HCT116 (cell line): ENCODE data around the gene MYCN. TPM values are rescaled to one million over a fixed set of nuclear protein-coding genes. Genes with fewer than 3 reads are reported as not detected.

Source experiments
- ATAC-seq: fragments of 200-7000 bp; cut with Tn5 transposase; 2 replicates; pipeline ENCODE4 v1.9.1; 2020; ENCODE audit warnings: mild to moderate bottlenecking, moderate library complexity
- BruUV-seq: library from RNA; stranded (reverse); fragments of 400-500 nt; replicated peaks from 2 replicates; lab custom pipeline; 2021; lab: Mats Ljungman, UMichigan
- CTCF ChIA-PET: fragments of 300-600 bp; sonication (Branson Sonifier 250); formaldehyde crosslinking; loops from one replicate; lab custom pipeline; 2021; ENCODE audit warnings: antibody characterized with exemption; lab: Charles Lee
- POLR2A ChIA-PET: fragments of 300-600, 350-600 bp; sonication (Branson Sonifier 250); formaldehyde crosslinking; loops from one replicate; lab custom pipeline; 2021; ENCODE audit warnings: antibody characterized with exemption; lab: Charles Lee
- RAD21 ChIA-PET, 2 experiments: fragments of 300-600 bp; sonication (Branson Sonifier 250); formaldehyde crosslinking; loops; one replicate each; lab custom pipeline; 2023; ENCODE audit warnings: low total read pairs in 2 of 2; ENCODE audit not compliant: uncharacterized antibody in 2 of 2, unreplicated experiment in 2 of 2, low non-redundant PET in 1 of 2; lab: Charles Lee
- DNase-seq: peaks from one replicate; pipeline ENCODE4 v3.0.0-alpha.2; 2010; ENCODE audit warnings: low read depth, low spot score
- H2AFZ ChIP-seq: fragments of 200-600 bp; shearing (Covaris generic), sonication (generic); 2 replicates; pipeline ENCODE4 v1.6.1; 2017; ENCODE audit warnings: low read depth, mixed run types, mixed read lengths, antibody characterized with exemption, low read length; ENCODE audit not compliant: poor library complexity, severe bottlenecking
- H3K27ac ChIP-seq: 2 replicates; pipeline ENCODE4 v1.5.1; 2012; ENCODE audit warnings: low read depth, low read length
- H3K27me3 ChIP-seq: fragments of 200-600 bp; sonication (generic); 2 replicates; pipeline ENCODE4 v1.6.1; 2016; ENCODE audit warnings: mixed run types, low read length, mixed read lengths; ENCODE audit not compliant: insufficient read depth
- H3K36me3 ChIP-seq, 2 experiments: fragments of 200-500 bp in 1 of 2; fragments of 200-600 bp in 1 of 2; sonication (Bioruptor generic) in 1 of 2; sonication (generic) in 1 of 2; 2 replicates each; pipeline versions ENCODE4 v1.5.1 to v1.6.1; 2014 to 2016; ENCODE audit warnings: low read length in 2 of 2, inconsistent platforms in 1 of 2, mixed read lengths in 1 of 2, mixed run types in 1 of 2; ENCODE audit not compliant: insufficient read depth in 2 of 2, control insufficient read depth in 1 of 2
- H3K4me1 ChIP-seq, 2 experiments: fragments of 200-600 bp in 1 of 2; sonication (generic) in 1 of 2; 2 replicates each; pipeline versions ENCODE4 v1.5.1 to v1.6.1; 2012 to 2017; ENCODE audit warnings: low read length in 2 of 2, inconsistent platforms in 1 of 2, mild to moderate bottlenecking in 1 of 2, mixed read lengths in 1 of 2, mixed run types in 1 of 2, moderate library complexity in 1 of 2; ENCODE audit not compliant: insufficient read depth in 2 of 2, control insufficient read depth in 1 of 2
- H3K4me2 ChIP-seq: fragments of 200-600 bp; sonication (generic); 2 replicates; pipeline ENCODE4 v1.6.1; 2017; ENCODE audit warnings: mixed run types, low read length, mixed read lengths
- H3K4me3 ChIP-seq, 2 experiments: fragments of 200-600 bp in 1 of 2; sonication (generic) in 1 of 2; replicated peaks in 1 of 2; 2 replicates each; pipeline ENCODE4 v1.5.1; 2011 to 2016; ENCODE audit warnings: low read length in 2 of 2, control low read depth in 1 of 2, low read depth in 1 of 2, mild to moderate bottlenecking in 1 of 2, mixed read lengths in 1 of 2, mixed run types in 1 of 2
- H3K79me2 ChIP-seq: fragments of 200-600 bp; sonication (generic); 2 replicates; pipeline ENCODE4 v1.6.1; 2017; ENCODE audit warnings: mild to moderate bottlenecking, mixed run types, low read length, moderate library complexity, mixed read lengths; ENCODE audit not compliant: insufficient read depth
- H3K9ac ChIP-seq: fragments of 200-600 bp; sonication (generic); 2 replicates; pipeline ENCODE4 v1.6.1; 2016; ENCODE audit warnings: low read length, mixed read lengths
- H3K9me2 ChIP-seq: fragments of 200-600 bp; sonication (generic), shearing (Covaris generic); 2 replicates; pipeline ENCODE4 v1.6.1; 2017; ENCODE audit warnings: mixed run types, mild to moderate bottlenecking, moderate library complexity; ENCODE audit not compliant: insufficient read depth
- H3K9me3 ChIP-seq, 2 experiments: fragments of 200-500 bp in 1 of 2; fragments of 200-600 bp in 1 of 2; sonication (Bioruptor generic) in 1 of 2; sonication (generic) in 1 of 2; 2 replicates each; pipeline ENCODE4 v1.6.1; 2014 to 2017; ENCODE audit warnings: low read length in 2 of 2, mixed read lengths in 2 of 2, inconsistent platforms in 1 of 2, low read depth in 1 of 2, mild to moderate bottlenecking in 1 of 2, mixed run types in 1 of 2, moderate library complexity in 1 of 2; ENCODE audit not compliant: control insufficient read depth in 1 of 2, insufficient read depth in 1 of 2
- H4K20me1 ChIP-seq: fragments of 200-600 bp; sonication (generic), shearing (Covaris generic); 2 replicates; pipeline ENCODE4 v1.6.1; 2017; ENCODE audit warnings: mixed run types, mild to moderate bottlenecking, moderate library complexity; ENCODE audit not compliant: insufficient read depth
- EZH2 ChIP-seq: fragments of 200-600 bp; sonication (generic); IDR thresholded peaks from 2 replicates; pipeline ENCODE4 v1.6.1; 2017; ENCODE audit warnings: antibody characterized with exemption, mixed run types
- FOSL1 ChIP-seq: IDR thresholded peaks from 2 replicates; pipeline ENCODE4 v1.6.1; 2012; ENCODE audit warnings: low read depth
- POLR2AphosphoS5 ChIP-seq: IDR thresholded peaks from 2 replicates; pipeline ENCODE4 v1.6.1; 2011; ENCODE audit warnings: mild to moderate bottlenecking, low read depth, low read length, moderate library complexity
- RAD21 ChIP-seq: IDR thresholded peaks from 2 replicates; pipeline ENCODE4 v1.6.1; 2012; ENCODE audit warnings: low read depth, mild to moderate bottlenecking
- ZFX ChIP-seq: fragments of 450-650 bp; IDR thresholded peaks from 2 replicates; pipeline ENCODE4 v1.6.1; 2017
- intact Hi-C: fragments of 100-400 bp; cut with micrococcal nuclease; formaldehyde crosslinking; loops from 2 replicates; pipeline ENCODE4 v1.10.0; 2022
- total RNA-seq: library from RNA; stranded (reverse); gene quantifications from one replicate; pipeline ENCODE4 v1.2.1, GENCODE V29; 2021; ENCODE audit not compliant: unreplicated experiment
- TF ChIP-seq, protein P1 (sequence below), 3 experiments: fragments of 200-600 bp in 1 of 3; sonication (generic) in 1 of 3; IDR thresholded peaks in 2 of 3; conservative IDR thresholded peaks in 1 of 3; 2 replicates each; pipeline ENCODE4 v1.5.1; 2012 to 2017; ENCODE audit warnings: low read depth in 2 of 3, low read length in 2 of 3, antibody characterized with exemption in 1 of 3, borderline replicate concordance in 1 of 3, control low read depth in 1 of 3, mild to moderate bottlenecking in 1 of 3, mixed read lengths in 1 of 3, mixed run types in 1 of 3, moderate library complexity in 1 of 3; ENCODE audit not compliant: insufficient read depth in 1 of 3

MYCN gene
- total RNA-seq, 1 experiment from 2014 or later: not detected

DNA sequence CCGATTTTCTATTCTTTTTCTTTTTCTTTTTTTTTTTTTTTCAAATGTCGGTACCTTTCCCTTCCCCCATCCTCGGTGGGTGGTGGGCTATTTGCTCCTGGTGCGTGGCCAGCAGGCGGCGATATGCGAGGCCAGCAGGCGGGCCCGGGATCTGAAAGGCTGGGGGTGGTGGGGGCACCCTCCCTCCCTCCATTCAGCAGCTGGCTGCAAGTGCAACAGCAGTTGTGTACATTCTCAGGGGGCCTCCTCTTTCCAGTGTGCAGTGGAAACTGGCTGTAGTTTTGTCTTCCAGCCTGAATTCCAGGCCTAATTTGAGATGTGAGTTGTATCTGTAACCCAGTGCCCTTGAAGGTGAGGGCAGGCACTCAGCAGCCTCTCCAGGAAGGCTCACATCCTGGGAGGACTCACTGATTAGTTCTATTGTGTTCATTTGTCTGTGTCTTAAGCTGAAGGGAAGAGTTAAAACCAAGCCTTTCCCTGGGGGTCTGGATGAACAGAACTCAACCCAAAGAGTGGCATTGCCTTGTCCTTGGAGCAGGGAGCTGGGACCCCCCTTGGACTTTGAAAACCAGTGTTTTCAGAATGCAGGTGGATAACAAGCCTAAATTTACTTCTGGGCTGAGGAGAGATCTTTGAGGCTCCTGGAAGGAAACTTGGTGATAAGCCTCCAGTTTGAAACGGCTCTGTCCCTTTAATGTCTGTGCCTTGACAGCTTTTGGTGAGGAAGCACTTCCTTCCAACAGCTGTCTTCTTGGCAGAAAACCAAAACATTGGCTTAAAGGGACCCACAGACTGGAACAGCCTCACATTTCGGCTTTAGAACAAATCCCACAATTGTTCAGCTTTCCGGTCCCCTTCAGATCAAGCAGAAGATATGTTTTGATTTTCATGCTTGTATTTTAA is 3.3 kb downstream of the MYCN start:
- CTCF ChIA-PET: no interaction called here
- no peak overlapping the region for H3K9ac ChIP-seq
- peaks cover 0 to 9% of the 10 kb centered on the region in 2 experiments; a peak in 3 of 4 replicates for H3K4me1 ChIP-seq
- no peak for DNase-seq
- POLR2A ChIA-PET: no interaction called here
- no peak overlapping the region for H2AFZ ChIP-seq
- no peak overlapping the region for H3K4me3 ChIP-seq
- 0 out of 2 replicates have a peak, but pooled peaks have one; percentile 11 for TF ChIP-seq RAD21
- no peak for TF ChIP-seq POLR2AphosphoS5
- TF ChIP-seq FOSL1: no peak
- TF ChIP-seq, protein P1, sequence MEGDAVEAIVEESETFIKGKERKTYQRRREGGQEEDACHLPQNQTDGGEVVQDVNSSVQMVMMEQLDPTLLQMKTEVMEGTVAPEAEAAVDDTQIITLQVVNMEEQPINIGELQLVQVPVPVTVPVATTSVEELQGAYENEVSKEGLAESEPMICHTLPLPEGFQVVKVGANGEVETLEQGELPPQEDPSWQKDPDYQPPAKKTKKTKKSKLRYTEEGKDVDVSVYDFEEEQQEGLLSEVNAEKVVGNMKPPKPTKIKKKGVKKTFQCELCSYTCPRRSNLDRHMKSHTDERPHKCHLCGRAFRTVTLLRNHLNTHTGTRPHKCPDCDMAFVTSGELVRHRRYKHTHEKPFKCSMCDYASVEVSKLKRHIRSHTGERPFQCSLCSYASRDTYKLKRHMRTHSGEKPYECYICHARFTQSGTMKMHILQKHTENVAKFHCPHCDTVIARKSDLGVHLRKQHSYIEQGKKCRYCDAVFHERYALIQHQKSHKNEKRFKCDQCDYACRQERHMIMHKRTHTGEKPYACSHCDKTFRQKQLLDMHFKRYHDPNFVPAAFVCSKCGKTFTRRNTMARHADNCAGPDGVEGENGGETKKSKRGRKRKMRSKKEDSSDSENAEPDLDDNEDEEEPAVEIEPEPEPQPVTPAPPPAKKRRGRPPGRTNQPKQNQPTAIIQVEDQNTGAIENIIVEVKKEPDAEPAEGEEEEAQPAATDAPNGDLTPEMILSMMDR (IDR thresholded peaks at IDR 0.05 in 2 of 3, conservative IDR thresholded peaks at IDR 0.05 in 1 of 3; ENCODE audit: borderline replicate concordance in 1 of 3, insufficient read depth in 1 of 3, low read depth in 2 of 3, low read length in 2 of 3): peak; percentile 12 to 48 (median 47); a peak in 3 of 6 replicates
- no peak for TF ChIP-seq ZFX
- no peak for TF ChIP-seq EZH2
- RAD21 ChIA-PET: no interaction called here
- no peaks in the 10 kb centered on the region for H3K36me3 ChIP-seq
- H3K27me3 ChIP-seq: peaks cover 19% of the 10 kb centered on the region
- H3K9me2 ChIP-seq: no peaks in the 10 kb centered on the region
- H3K79me2 ChIP-seq: no peaks in the 10 kb centered on the region
- no peak overlapping the region for H3K4me2 ChIP-seq
- no peaks in the 10 kb centered on the region for H4K20me1 ChIP-seq
- no TSS peak for BruUV-seq
- H3K9me3 ChIP-seq: no peaks in the 10 kb centered on the region
- no peak overlapping the region for H3K27ac ChIP-seq
- intact Hi-C loops: no loop called here
- ATAC-seq: peak; percentile 24; the same call in 1 of the 2 replicates
